Esophagus (tissue), 2 donors: ENCODE data around the gene CAMSAP2. TPM values are rescaled to one million over a fixed set of nuclear protein-coding genes. Genes with fewer than 3 reads are reported as not detected.

ENCODE experiments used
- H3K27ac ChIP-seq, 2 donors: one replicate each; pipeline ENCODE4 v1.5.1; 2013; ENCODE audit warnings: low read depth in 2 of 2, mild to moderate bottlenecking in 2 of 2, inconsistent platforms in 1 of 2, low read length in 1 of 2, moderate library complexity in 1 of 2
- H3K27me3 ChIP-seq, 2 donors: one replicate each; pipeline ENCODE4 v1.6.1; 2013; ENCODE audit warnings: low read length in 2 of 2, control low read depth in 1 of 2, mild to moderate bottlenecking in 1 of 2; ENCODE audit not compliant: insufficient read depth in 2 of 2, control insufficient read depth in 1 of 2
- H3K36me3 ChIP-seq, 2 donors: one replicate each; pipeline ENCODE4 v1.6.1; 2013; ENCODE audit warnings: low read length in 1 of 2; ENCODE audit not compliant: control insufficient read depth in 2 of 2, insufficient read depth in 2 of 2
- H3K4me1 ChIP-seq, 2 donors: one replicate each; pipeline ENCODE4 v1.6.1; 2013; ENCODE audit warnings: low read length in 1 of 2; ENCODE audit not compliant: control insufficient read depth in 2 of 2, insufficient read depth in 2 of 2
- H3K4me3 ChIP-seq, 2 donors: one replicate each; pipeline ENCODE4 v1.5.1; 2013; ENCODE audit warnings: low read length in 2 of 2, mild to moderate bottlenecking in 2 of 2, low read depth in 1 of 2, moderate library complexity in 1 of 2
- H3K9me3 ChIP-seq, 2 donors: one replicate each; pipeline ENCODE4 v1.6.1; 2013; ENCODE audit warnings: mild to moderate bottlenecking in 2 of 2, low read depth in 1 of 2, low read length in 1 of 2, moderate library complexity in 1 of 2; ENCODE audit not compliant: control insufficient read depth in 2 of 2, insufficient read depth in 1 of 2
- WGBS, 2 donors: extraction: QIAGEN DNeasy Blood & Tissue Kit; methylation state at CpG; one replicate each; pipeline ENCODE4 v1.1.7; 2013; 5-methylcytosine and 5-hydroxymethylcytosine counted together
- polyA plus RNA-seq, 2 donors: library from polyadenylated mRNA; stranded (reverse); fragments of 200-250 nt; gene quantifications; one replicate each; pipeline ENCODE4 v1.2.3, GENCODE V29; 2013
- donor health status: healthy with polysubstance abuse.
- donor health status: Bipolar disorder and iron deficiency.

CAMSAP2 gene
- polyA plus RNA-seq, 2 donors = 5.4 to 7.2 TPM

DNA sequence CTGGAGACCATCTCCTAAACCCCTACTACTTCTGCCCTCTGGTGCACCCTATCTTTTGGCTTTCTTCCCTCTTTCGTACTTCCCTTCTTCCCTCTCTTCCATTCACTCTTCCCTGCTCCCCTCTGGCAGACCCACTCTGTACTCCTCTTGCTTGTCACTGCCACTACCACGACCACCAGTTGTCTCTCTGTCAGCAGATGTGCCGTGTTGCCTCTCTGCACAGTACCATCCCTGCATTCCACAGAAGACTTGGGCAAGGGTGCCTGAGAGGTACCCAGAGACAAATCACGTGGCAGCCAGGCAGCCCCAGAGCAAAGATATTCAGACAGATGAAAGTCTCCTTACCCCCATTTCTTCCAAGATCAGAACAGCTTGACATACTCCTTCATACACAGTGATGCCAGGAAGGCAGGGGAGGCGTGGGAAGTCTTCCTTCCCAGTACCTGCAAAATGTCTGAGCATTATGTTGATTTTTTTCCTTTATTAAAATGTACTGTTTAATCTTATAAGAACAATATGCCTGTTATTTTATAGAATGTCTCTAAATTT is 15.0 kb downstream of the CAMSAP2 start:
- Histone ChIP-seq H3K36me3 (peaks cover 0 to 3% of the 10 kb centered on the region in 2 donors), H3K4me3 (no peak overlapping the region), H3K27ac (no peak overlapping the region), H3K4me1 (peaks cover 0 to 2% of the 10 kb centered on the region in 2 donors), H3K9me3 (no peaks in the 10 kb centered on the region), H3K27me3 (no peaks in the 10 kb centered on the region)
- WGBS, 2 donors = 87 to 92% methylated on average over 5 of the region's 5 CpGs

DNA sequence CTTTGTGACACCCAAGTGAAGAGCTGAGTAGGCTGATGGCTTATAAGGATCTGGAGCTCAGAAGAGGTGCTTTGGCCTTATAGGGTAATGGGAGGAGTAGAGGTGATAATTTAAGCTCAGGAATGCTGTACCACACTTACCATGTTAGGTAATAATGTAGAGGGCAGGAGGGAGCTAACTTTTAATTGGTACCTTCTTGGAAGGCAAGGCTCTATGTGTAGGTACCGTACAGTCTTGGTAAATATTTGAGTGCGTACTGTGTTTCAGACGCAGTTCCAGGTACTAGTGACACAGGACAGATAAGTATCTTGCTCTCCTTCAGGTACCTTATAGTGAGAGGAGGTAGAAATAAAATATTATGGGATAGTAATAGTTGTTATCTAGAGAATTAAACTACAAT is 16.8 kb downstream of the CAMSAP2 start:
- Histone ChIP-seq H3K4me3 (no peak overlapping the region), H3K4me1 (no peaks in the 10 kb centered on the region)
- WGBS, 2 donors = 98 to 99% methylated on average over 3 of the region's 3 CpGs

DNA sequence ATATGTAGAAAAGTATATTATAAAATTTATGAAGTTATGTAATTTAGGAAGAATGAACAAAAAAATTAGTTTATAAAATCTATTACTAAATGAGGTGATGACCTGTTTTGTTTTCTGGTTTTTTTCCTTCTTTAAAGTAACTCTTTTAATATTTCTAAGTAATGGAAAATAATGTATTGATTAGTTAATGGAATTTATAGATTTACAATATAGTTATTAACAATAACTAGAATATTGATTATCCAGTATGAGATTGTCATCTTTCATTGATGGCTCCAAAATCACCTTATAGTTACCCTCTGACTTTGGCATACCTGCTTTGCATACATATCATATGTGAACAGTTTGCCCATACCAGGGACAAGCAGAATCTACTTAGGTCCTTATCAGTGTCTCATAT is 23.4 kb downstream of the CAMSAP2 start:
- Histone ChIP-seq H3K36me3 (peaks cover 0 to 3% of the 10 kb centered on the region in 2 donors), H3K27ac (no peak overlapping the region), H3K27me3 (no peaks in the 10 kb centered on the region), H3K4me1 (no peaks in the 10 kb centered on the region), H3K9me3 (no peaks in the 10 kb centered on the region), H3K4me3 (no peak overlapping the region)

More for the DNA sequence above, 16.8 kb downstream of the CAMSAP2 start:
- Histone ChIP-seq H3K36me3 (no peaks in the 10 kb centered on the region), H3K27ac (no peak overlapping the region), H3K27me3 (no peaks in the 10 kb centered on the region), H3K9me3 (no peaks in the 10 kb centered on the region)

DNA sequence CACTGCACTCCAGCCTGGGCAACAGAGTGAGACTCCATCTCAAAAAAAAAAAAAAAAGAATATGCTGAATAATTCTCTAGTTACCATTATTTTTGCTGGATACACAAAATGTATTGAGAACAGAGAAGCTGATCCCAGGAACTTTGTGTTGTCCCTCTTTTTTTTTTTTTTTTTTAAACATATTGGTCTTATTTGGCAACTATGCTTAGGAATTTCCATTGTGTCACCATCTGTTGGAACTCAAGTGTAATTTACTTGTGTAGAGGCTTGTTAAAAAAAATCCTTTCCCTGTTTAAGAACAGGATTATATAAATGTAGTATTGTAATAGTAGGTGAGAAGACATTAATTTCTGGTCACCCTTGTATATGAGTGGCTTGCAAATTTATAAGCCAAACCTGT is 28.6 kb downstream of the CAMSAP2 start:
- H3K9me3 ChIP-seq = no peaks in the 10 kb centered on the region
- H3K27me3 ChIP-seq = no peaks in the 10 kb centered on the region
- H3K36me3 ChIP-seq = peaks cover 0 to 3% of the 10 kb centered on the region in 2 donors
- H3K4me1 ChIP-seq = no peaks in the 10 kb centered on the region
- no peak overlapping the region for H3K27ac ChIP-seq
- H3K4me3 ChIP-seq = no peak overlapping the region

DNA sequence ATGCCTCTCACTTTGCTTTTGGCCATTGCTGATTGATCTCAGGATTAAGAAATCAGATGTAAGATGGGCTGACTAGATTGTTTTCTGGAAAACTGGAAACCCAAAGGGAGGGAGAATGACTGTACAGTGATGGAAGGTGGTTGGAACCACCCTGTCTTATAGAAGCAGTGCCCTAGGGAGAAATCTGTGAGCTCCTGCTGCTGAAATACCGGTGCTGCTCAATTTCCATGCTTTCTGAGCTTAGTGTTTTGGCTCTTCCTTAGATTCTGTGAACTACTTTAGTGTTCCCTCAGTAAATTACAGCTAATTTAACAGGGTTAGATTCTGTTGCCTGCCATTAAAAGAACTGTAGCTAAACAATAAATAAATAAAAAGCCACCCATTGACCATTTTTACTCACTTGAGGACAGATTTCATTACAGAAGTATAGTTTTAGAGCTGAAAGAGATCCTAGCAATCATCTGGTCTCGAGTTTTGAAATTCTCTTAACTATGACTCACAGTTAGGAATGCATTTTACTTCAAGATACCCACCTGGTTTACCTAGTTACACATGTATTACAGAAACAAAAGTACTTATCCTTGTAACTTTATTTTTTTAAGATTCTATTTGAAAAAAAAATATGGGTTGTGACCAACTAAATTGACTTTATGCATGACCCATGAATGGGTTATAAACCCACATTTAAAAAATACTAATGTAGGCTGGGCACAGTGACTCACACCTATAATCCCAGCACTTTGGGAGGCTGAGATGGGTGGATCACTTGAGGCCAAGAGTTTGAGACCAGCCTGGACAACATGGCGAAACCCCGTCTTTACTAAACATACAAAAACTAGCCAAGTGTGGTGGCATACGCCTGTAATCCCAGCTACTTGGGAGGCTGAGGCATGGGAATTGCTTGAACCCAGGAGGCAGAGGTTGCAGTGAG is 33.2 kb downstream of the CAMSAP2 start:
- Histone ChIP-seq H3K4me3 (no peak overlapping the region), H3K36me3 (peaks cover 0 to 3% of the 10 kb centered on the region in 2 donors), H3K4me1 (no peaks in the 10 kb centered on the region), H3K27me3 (no peaks in the 10 kb centered on the region), H3K27ac (peak overlapping the region in 1 of 2 donors; percentile 42), H3K9me3 (no peaks in the 10 kb centered on the region)
- 81 to 83% methylated on average over 5 of the region's 5 CpGs for WGBS, 2 donors

DNA sequence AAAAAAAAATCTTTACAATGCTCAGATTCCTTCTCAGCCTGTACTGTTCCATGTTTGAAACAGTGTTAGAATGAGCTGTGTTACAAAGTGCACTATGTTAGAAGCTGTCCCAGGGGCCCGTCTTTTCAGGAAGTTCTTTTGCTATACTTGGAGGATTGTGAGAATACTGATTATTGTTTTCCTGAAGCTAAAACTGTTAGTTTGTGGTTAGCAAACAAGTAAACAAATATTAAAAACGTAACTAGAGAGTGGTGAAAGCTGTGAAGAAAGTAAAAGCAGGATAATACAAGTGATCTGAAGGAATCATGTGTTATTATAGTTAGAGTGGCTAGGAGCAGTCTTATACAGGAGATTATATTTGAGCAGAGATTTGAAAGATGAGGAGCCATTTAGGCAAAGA is 35.6 kb downstream of the CAMSAP2 start:
- Histone ChIP-seq H3K4me1 (no peaks in the 10 kb centered on the region), H3K4me3 (no peak overlapping the region), H3K36me3 (no peaks in the 10 kb centered on the region), H3K27me3 (no peaks in the 10 kb centered on the region), H3K27ac (no peak overlapping the region), H3K9me3 (no peaks in the 10 kb centered on the region)
- 55 to 67% methylated on average over 2 of the region's 2 CpGs for WGBS, 2 donors

DNA sequence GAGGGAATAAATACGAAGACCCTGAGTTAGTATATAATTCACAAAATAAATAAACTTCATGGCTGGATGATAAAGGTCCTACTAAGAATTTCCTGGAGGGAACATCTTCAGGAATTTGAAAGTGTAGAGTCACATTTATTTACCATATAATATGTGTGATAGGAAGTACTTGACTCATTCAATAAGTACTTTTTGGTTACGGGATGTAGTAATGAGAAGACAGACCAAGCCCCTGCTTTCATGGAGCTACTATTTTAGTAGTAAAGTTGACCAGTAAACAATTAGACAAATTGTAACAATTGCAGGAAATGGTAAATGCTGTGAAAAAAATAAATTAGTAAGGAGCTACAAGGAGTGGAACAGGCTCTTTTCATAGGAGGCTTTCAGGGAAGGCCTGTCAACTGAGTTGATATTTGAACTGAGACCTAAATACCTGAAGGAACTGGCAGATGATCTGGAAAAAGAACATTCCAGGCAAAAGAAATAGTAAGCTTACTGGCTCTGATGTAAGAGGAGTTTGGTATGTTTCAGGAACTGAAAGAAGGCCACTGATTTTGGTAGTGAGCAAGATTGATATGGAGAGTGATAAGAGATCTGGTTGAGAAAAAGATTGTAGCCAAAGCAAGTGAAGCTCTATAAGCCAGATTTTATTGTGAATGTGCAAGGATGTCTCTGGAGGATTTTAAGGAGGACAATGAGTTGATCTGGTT is 36.2 kb downstream of the CAMSAP2 start:
- Histone ChIP-seq H3K4me3 (no peak overlapping the region), H3K27ac (no peak overlapping the region), H3K27me3 (no peaks in the 10 kb centered on the region), H3K36me3 (no peaks in the 10 kb centered on the region), H3K9me3 (no peaks in the 10 kb centered on the region), H3K4me1 (no peaks in the 10 kb centered on the region)
- 77 to 78% methylated on average over 2 of the region's 2 CpGs for WGBS, 2 donors

DNA sequence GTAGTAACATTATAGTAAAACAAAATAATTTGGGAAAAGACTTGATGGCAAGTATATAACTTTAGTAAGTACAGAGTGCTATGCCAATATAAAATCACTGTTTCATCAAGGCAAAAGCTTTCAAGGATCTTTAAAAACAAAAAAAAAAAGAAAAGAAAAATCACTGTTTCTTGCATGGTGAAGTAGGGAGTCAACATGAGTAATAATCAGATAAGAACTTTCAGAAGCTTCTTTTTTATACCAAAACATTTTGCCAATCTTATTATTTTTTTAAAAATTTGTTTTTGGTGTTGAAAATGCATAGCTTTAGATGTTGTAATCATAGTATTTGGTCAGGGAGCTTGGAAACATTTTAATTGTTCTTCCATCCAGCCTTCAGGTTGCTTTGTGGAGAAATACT is 37.2 kb downstream of the CAMSAP2 start:
- no peaks in the 10 kb centered on the region for H3K4me1 ChIP-seq
- H3K27ac ChIP-seq = no peak overlapping the region

DNA sequence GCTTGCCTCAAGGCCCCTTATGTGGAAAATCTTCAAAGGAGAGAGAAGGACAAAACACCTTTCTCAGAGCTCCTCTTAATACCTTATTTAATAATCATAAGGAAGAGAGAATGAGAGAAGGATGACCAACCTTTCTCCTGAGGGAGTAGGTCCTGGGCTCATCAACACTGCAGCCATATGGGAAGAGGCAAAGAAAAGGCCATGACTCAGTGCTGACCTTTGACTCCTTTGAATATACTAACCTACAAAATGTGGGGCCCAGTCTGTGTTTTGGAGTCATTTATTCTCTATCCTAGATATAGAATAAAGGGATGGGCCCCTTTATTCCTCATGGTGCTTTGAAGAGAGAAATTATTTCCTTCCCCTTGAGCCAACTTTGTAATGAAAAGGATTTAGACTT is 38.3 kb downstream of the CAMSAP2 start:
- Histone ChIP-seq H3K4me3 (no peak overlapping the region), H3K27me3 (no peaks in the 10 kb centered on the region), H3K27ac (no peak overlapping the region), H3K9me3 (no peaks in the 10 kb centered on the region), H3K4me1 (no peaks in the 10 kb centered on the region), H3K36me3 (no peaks in the 10 kb centered on the region)

More for the DNA sequence above, 37.2 kb downstream of the CAMSAP2 start:
- H3K4me3 ChIP-seq = no peak overlapping the region
- H3K36me3 ChIP-seq = no peaks in the 10 kb centered on the region
- no peaks in the 10 kb centered on the region for H3K9me3 ChIP-seq
- no peaks in the 10 kb centered on the region for H3K27me3 ChIP-seq
